ENCODE data around the gene CERCAM.

DNA sequence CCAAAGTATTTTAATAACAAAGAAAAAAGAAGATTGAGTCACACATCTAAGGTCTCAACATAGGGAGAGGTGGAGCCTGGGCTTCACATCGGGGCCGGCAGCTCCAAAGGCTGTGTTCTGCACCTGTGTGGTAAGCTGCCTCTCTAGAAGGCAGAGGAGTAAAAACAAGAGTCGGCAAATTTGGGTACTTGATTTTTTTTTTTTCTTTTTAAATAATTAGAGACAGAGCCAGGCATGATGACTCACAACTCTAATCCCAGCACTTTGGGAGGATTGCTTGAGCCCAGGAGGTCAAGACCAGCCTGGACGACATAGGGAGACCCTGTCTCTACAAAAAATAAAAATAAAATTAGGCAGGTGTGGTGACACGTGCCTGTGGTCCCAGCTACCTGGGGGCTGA lies 44.8 kb upstream of the CERCAM start:
- TF ChIP-seq, protein P1, sequence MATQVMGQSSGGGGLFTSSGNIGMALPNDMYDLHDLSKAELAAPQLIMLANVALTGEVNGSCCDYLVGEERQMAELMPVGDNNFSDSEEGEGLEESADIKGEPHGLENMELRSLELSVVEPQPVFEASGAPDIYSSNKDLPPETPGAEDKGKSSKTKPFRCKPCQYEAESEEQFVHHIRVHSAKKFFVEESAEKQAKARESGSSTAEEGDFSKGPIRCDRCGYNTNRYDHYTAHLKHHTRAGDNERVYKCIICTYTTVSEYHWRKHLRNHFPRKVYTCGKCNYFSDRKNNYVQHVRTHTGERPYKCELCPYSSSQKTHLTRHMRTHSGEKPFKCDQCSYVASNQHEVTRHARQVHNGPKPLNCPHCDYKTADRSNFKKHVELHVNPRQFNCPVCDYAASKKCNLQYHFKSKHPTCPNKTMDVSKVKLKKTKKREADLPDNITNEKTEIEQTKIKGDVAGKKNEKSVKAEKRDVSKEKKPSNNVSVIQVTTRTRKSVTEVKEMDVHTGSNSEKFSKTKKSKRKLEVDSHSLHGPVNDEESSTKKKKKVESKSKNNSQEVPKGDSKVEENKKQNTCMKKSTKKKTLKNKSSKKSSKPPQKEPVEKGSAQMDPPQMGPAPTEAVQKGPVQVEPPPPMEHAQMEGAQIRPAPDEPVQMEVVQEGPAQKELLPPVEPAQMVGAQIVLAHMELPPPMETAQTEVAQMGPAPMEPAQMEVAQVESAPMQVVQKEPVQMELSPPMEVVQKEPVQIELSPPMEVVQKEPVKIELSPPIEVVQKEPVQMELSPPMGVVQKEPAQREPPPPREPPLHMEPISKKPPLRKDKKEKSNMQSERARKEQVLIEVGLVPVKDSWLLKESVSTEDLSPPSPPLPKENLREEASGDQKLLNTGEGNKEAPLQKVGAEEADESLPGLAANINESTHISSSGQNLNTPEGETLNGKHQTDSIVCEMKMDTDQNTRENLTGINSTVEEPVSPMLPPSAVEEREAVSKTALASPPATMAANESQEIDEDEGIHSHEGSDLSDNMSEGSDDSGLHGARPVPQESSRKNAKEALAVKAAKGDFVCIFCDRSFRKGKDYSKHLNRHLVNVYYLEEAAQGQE (IDR thresholded peaks at IDR 0.05; ENCODE audit: insufficient read depth in 1 of 2, low read depth in 2 of 2, low read length in 1 of 2) = no peak
- TF ChIP-seq, protein P2, sequence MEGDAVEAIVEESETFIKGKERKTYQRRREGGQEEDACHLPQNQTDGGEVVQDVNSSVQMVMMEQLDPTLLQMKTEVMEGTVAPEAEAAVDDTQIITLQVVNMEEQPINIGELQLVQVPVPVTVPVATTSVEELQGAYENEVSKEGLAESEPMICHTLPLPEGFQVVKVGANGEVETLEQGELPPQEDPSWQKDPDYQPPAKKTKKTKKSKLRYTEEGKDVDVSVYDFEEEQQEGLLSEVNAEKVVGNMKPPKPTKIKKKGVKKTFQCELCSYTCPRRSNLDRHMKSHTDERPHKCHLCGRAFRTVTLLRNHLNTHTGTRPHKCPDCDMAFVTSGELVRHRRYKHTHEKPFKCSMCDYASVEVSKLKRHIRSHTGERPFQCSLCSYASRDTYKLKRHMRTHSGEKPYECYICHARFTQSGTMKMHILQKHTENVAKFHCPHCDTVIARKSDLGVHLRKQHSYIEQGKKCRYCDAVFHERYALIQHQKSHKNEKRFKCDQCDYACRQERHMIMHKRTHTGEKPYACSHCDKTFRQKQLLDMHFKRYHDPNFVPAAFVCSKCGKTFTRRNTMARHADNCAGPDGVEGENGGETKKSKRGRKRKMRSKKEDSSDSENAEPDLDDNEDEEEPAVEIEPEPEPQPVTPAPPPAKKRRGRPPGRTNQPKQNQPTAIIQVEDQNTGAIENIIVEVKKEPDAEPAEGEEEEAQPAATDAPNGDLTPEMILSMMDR (IDR thresholded peaks at IDR 0.05) = no peak
- TF ChIP-seq SIN3A (IDR thresholded peaks at IDR 0.05; ENCODE audit: borderline replicate concordance, insufficient read depth, low read depth, low read length) (no peak), POLR2AphosphoS5 (IDR thresholded peaks at IDR 0.05; ENCODE audit: low read depth, low read length) (no peak), TCF7L2 (IDR thresholded peaks at IDR 0.05; ENCODE audit: low read depth, low read length) (no peak)
